ENCODE data around the gene LRRN1. TPM values are rescaled to one million over a fixed set of nuclear protein-coding genes. Genes with fewer than 3 reads are reported as not detected.

The LRRN1 gene
- polyA plus RNA-seq, 2 of the 4 experiments (the other 2 are of a cell fraction), result not detected

GRCh38 chr3:3848923-3849275 is 49.7 kb downstream of the LRRN1 start:
- Histone ChIP-seq H3K9me3 (no peaks in the 10 kb centered on the region), H3K4me2 (no peak overlapping the region), H3K4me1 (no peaks in the 10 kb centered on the region), H3K27ac (no peak overlapping the region), H3K4me3 (no peak overlapping the region)
- FAIRE-seq, result no peak
- ChIA-PET CTCF (no interaction called here), POLR2A (no interaction called here)
- WGBS (ENCODE audit: missing lambda C conversion rate), result 18% methylated on average over 8 of the region's 8 CpGs
- ATAC-seq, result no peak
- TF ChIP-seq HOXA7 (CRISPR knock-in tag; IDR thresholded peaks at IDR 0.05) (no peak), CTCF (IDR thresholded peaks at IDR 0.05) (no peak), CEBPB (IDR thresholded peaks at IDR 0.05) (no peak), HOXB13 (CRISPR knock-in tag; IDR thresholded peaks at IDR 0.05; ENCODE audit: low read depth) (no peak), HDAC2 (IDR thresholded peaks at IDR 0.05) (no peak), ATOH8 (CRISPR knock-in tag; IDR thresholded peaks at IDR 0.05; ENCODE audit: low read depth) (no peak)
- no peak for DNase-seq (ENCODE audit: low read depth in 1 of 2, low spot score in 1 of 2)

- TF ChIP-seq HOXB5 (CRISPR knock-in tag; IDR thresholded peaks at IDR 0.05) (no peak), RNF2 (IDR thresholded peaks at IDR 0.05; ENCODE audit: borderline replicate concordance, low read depth) (no peak), FOSB (CRISPR knock-in tag; IDR thresholded peaks at IDR 0.05) (no peak), GATA3 (IDR thresholded peaks at IDR 0.05; ENCODE audit: borderline replicate concordance) (no peak), POLR2A (IDR thresholded peaks at IDR 0.05; ENCODE audit: low read length) (no peak), JUNB (IDR thresholded peaks at IDR 0.05) (no peak), NR3C1 (IDR thresholded peaks at IDR 0.05) (no peak), NFE2L2 (conservative IDR thresholded peaks at IDR 0.05; ENCODE audit: low read length) (no peak), ZC3H11A (IDR thresholded peaks at IDR 0.05) (no peak), CHD4 (IDR thresholded peaks at IDR 0.05; ENCODE audit: borderline replicate concordance) (no peak), FOSL2 (IDR thresholded peaks at IDR 0.05) (no peak), FOSL2 (CRISPR knock-in tag; IDR thresholded peaks at IDR 0.05) (no peak), KDM1A (IDR thresholded peaks at IDR 0.05; ENCODE audit: low read depth) (no peak), HMGXB4 (CRISPR knock-in tag; IDR thresholded peaks at IDR 0.05; ENCODE audit: borderline replicate concordance) (no peak), USF2 (IDR thresholded peaks at IDR 0.05) (no peak), RCOR1 (IDR thresholded peaks at IDR 0.05; ENCODE audit: low read depth, low read length) (no peak), ELK1 (IDR thresholded peaks at IDR 0.05; ENCODE audit: low read depth, low read length) (no peak)
- FAIRE-seq (no peak), DNase-seq (ENCODE audit: low read depth in 1 of 2, low spot score in 1 of 2) (no peak)
Measured at GRCh38 chr3:3851621-3852323, 52.5 kb downstream of the LRRN1 start.

More at GRCh38 chr3:3851621-3852323, 52.5 kb downstream of the LRRN1 start:
- Histone ChIP-seq H3K4me1 (no peaks in the 10 kb centered on the region), H3K27ac (no peak overlapping the region), H3K4me3 (no peak overlapping the region), H3K9me3 (no peaks in the 10 kb centered on the region), H3K4me2 (no peak overlapping the region)
- 8% methylated on average over 4 of the region's 4 CpGs for WGBS (ENCODE audit: missing lambda C conversion rate)
- ATAC-seq, result no peak
- ChIA-PET POLR2A (no interaction called here), CTCF (no interaction called here)
